ENCODE measurements around the gene VCAN. TPM values are rescaled to one million over a fixed set of nuclear protein-coding genes. Genes with fewer than 3 reads are reported as not detected.

Gene VCAN
- 10 to 100 TPM; 21.2 to 44.1 (median 36.5) TPM for total RNA-seq

DNA sequence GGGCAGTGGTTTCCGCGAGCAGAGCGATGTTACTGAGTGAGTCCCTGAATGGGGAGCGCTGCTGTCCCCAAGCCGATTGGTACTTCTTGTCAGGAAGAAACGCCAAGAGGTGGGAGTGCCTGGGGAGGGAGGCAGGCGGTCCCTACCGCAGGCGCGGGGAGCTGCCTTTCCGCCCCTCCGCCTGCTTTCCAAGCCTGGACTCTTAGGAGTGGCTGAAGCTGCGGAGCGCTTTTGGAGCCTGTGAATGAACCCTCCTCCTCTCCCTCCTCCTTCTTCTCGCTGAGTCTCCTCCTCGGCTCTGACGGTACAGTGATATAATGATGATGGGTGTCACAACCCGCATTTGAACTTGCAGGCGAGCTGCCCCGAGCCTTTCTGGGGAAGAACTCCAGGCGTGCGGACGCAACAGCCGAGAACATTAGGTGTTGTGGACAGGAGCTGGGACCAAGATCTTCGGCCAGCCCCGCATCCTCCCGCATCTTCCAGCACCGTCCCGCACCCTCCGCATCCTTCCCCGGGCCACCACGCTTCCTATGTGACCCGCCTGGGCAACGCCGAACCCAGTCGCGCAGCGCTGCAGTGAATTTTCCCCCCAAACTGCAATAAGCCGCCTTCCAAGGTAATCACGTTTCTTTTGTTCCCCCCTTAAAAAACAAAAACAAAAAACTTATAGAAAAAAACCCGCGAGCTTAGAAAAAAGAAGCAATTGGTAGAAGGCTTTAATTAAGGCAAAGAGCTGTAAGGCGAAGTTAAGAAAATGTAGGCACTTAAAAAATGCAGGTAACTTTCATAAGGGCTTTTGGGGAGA lies at the start of gene VCAN:
Gene VCAN, plus strand, starts transcription at position 340 of the 808 bp plus-strand sequence. CDS start 11,775 bp downstream, outside the sequence.
- intact Hi-C loops (cut with DNase I; ENCODE audit: low total_unique reads): no loop called here
- WGBS, 2 donors: 1 to 2% methylated on average over 40 to 43 of the region's 43 CpGs
- peak within 1 kb of the TSS; percentile 24 for H3K4me3 ChIP-seq (ENCODE audit: low read depth, poor library complexity, severe bottlenecking)
- DNase-seq (ENCODE audit: low spot score in 2 of 2): peak; percentile 67 to 93
- TF ChIP-seq POLR2A (IDR thresholded peaks at IDR 0.05) (no peak), CTCF (IDR thresholded peaks at IDR 0.05) (no peak)

- TF ChIP-seq CTCF (IDR thresholded peaks at IDR 0.05) (no peak), POLR2A (IDR thresholded peaks at IDR 0.05) (no peak)
- 94 to 97% methylated on average over 1 of the region's 1 CpG for WGBS, 2 donors
- DNase-seq (ENCODE audit: low spot score in 2 of 2): no peak
- intact Hi-C loops (cut with DNase I; ENCODE audit: low total_unique reads): no loop called here
- H3K4me3 ChIP-seq (ENCODE audit: low read depth, poor library complexity, severe bottlenecking): no peak overlapping the region
These were observed 49.3 kb upstream of the VCAN start for GRCh38 chr5:83422284-83422683.

DNA sequence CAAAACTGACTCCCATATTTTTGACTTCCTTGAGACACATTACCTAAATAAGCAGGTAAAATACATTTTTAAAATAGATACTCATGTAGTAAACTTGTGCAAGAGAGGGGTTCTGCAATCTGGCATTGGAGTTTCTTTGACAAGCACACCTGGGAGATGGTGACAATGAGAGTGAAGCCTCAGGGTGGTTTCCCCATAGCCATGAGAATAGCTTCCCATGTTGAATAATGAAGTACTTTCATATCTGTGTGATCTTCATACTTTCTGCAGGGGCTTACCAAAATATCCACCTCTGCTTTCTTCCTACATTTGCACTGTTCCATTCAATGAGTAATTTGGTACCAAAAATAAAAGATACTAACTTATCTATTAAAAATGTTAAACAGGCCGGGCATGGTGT lies 44.7 kb upstream of the VCAN start:
- intact Hi-C loops (cut with DNase I; ENCODE audit: low total_unique reads): no loop called here
- no peak overlapping the region for H3K4me3 ChIP-seq (ENCODE audit: low read depth, poor library complexity, severe bottlenecking)
- TF ChIP-seq POLR2A (IDR thresholded peaks at IDR 0.05): no peak
- no peak for TF ChIP-seq CTCF (IDR thresholded peaks at IDR 0.05)
- WGBS, 2 donors: 91 to 97% methylated on average over 1 of the region's 1 CpG
- no peak for DNase-seq (ENCODE audit: low spot score in 2 of 2)

DNA sequence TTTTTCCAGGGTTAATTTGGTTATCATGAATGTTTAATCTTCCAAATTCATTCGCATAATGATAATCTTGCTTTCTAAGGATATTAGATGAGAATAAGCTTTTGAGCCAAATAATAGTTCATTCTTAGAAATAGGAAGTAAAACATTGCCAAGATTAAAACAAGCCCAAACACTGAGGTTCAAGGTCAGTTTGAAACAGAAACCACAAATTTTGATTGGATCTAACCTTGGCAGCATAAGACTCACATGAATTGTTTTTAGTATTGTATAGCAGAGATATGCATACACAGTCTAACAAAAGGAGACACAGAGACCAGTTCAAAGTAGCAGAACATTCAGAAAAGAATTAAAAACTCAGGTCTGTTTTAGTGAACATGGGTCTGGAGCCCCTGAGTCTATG lies 43.4 kb upstream of the VCAN start:
- DNase-seq (ENCODE audit: low spot score in 2 of 2): no peak
- intact Hi-C loops (cut with DNase I; ENCODE audit: low total_unique reads): no loop called here
- WGBS, 2 donors: 77 to 82% methylated on average over 1 of the region's 1 CpG
- TF ChIP-seq CTCF (IDR thresholded peaks at IDR 0.05) (no peak), POLR2A (IDR thresholded peaks at IDR 0.05) (no peak)
- H3K4me3 ChIP-seq (ENCODE audit: low read depth, poor library complexity, severe bottlenecking): no peak overlapping the region

- no peak for DNase-seq (ENCODE audit: low spot score in 2 of 2)
- H3K4me3 ChIP-seq (ENCODE audit: low read depth, poor library complexity, severe bottlenecking): no peak overlapping the region
- intact Hi-C loops (cut with DNase I; ENCODE audit: low total_unique reads): no loop called here
- WGBS, 2 donors: 90 to 95% methylated on average over 6 of the region's 6 CpGs
- no peak for TF ChIP-seq POLR2A (IDR thresholded peaks at IDR 0.05)
- TF ChIP-seq CTCF (IDR thresholded peaks at IDR 0.05): no peak
These were observed 42.7 kb upstream of the VCAN start for GRCh38 chr5:83428890-83429289.
